Endothelial cell (in vitro differentiated cells): Measurements from ENCODE around the gene CPA2. TPM values are rescaled to one million over a fixed set of nuclear protein-coding genes. Genes with fewer than 3 reads are reported as not detected.

ENCODE experiments used
- DNase-seq: peaks from one replicate; pipeline ENCODE4 v3.0.0; 2021; ENCODE audit warnings: low spot score
- H3K27ac Mint-ChIP-seq: one replicate; pipeline ENCODE4 v1.8.0; 2021; ENCODE audit warnings: mixed read lengths, inconsistent platforms; ENCODE audit not compliant: unreplicated experiment
- H3K27me3 Mint-ChIP-seq: one replicate; pipeline ENCODE4 v1.8.0; 2021; ENCODE audit warnings: mild to moderate bottlenecking, moderate library complexity, mixed read lengths, inconsistent platforms; ENCODE audit not compliant: unreplicated experiment
- H3K36me3 Mint-ChIP-seq: one replicate; pipeline ENCODE4 v1.8.0; 2021; ENCODE audit warnings: mild to moderate bottlenecking, low read depth, mixed read lengths, inconsistent platforms; ENCODE audit not compliant: unreplicated experiment
- H3K4me1 Mint-ChIP-seq: one replicate; pipeline ENCODE4 v1.8.0; 2021; ENCODE audit warnings: mild to moderate bottlenecking, mixed read lengths, inconsistent platforms; ENCODE audit not compliant: unreplicated experiment
- H3K4me3 Mint-ChIP-seq: one replicate; pipeline ENCODE4 v1.8.0; 2021; ENCODE audit warnings: mild to moderate bottlenecking, mixed read lengths, inconsistent platforms; ENCODE audit not compliant: unreplicated experiment
- H3K9me3 Mint-ChIP-seq: one replicate; pipeline ENCODE4 v1.8.0; 2021; ENCODE audit warnings: mixed read lengths, inconsistent platforms; ENCODE audit not compliant: unreplicated experiment
- total RNA-seq: library from RNA; stranded (reverse); fragmentation: NEBNext Ultra II Directional; extraction: Animal tissue kit (Norgen Biotek cat#: 25700); gene quantifications from one replicate; pipeline ENCODE4 v1.2.1, GENCODE V29; 2021; ENCODE audit not compliant: unreplicated experiment
- TF ChIP-seq, protein P1 (sequence below): fragments of 200-600 bp; sonication (generic); IDR thresholded peaks from one replicate; pipeline ENCODE4 v1.5.0; 2021; ENCODE audit warnings: antibody characterized with exemption; ENCODE audit not compliant: unreplicated experiment

CPA2 gene
- total RNA-seq, 1 donor from 2014 or later: not detected

DNA sequence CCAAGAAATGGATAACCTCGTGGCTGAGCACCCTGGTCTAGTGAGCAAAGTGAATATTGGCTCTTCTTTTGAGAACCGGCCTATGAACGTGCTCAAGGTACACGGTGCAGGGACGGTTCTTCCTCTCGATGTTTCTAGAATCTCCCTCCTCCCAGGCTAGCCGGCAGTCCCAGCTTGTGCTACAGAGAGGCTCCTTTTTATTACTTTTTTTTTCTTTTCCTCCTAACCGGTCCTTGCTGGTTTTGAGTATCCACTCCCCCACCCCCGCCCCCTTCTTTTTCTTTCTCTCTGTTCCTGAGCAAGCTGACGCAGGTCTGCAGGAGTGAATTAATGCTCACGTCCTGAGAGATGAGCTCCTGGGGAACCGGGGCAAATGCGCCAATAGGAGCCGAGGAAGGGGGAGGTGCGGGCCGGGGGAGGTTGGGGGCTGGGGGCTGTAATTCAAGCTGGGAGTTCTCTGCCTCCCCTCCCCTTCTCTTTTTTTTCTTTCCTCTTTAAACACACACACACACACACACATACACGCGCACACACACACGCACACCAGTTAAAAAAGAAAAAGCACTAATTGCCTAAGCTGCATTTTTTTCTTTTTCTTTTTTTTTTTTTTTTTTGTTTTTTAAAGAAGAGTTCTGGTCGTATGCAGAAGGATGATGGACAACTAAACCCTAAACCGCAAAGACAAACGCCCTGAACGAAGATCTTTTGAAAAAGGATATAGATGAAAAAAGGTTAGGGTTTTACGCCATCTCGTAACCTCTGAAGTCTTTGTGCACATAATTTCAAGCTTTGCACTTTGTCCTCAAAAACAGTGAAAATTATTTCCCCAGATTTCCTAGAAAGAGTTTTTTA is 6.6 kb downstream of the CPA2 start:
- TF ChIP-seq, protein P1, sequence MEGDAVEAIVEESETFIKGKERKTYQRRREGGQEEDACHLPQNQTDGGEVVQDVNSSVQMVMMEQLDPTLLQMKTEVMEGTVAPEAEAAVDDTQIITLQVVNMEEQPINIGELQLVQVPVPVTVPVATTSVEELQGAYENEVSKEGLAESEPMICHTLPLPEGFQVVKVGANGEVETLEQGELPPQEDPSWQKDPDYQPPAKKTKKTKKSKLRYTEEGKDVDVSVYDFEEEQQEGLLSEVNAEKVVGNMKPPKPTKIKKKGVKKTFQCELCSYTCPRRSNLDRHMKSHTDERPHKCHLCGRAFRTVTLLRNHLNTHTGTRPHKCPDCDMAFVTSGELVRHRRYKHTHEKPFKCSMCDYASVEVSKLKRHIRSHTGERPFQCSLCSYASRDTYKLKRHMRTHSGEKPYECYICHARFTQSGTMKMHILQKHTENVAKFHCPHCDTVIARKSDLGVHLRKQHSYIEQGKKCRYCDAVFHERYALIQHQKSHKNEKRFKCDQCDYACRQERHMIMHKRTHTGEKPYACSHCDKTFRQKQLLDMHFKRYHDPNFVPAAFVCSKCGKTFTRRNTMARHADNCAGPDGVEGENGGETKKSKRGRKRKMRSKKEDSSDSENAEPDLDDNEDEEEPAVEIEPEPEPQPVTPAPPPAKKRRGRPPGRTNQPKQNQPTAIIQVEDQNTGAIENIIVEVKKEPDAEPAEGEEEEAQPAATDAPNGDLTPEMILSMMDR: no peak
- peak overlapping the region; percentile 25 for H3K4me3 Mint-ChIP-seq
- peak; percentile 67 for DNase-seq
- H3K36me3 Mint-ChIP-seq: no peaks in the 10 kb centered on the region
- no peaks in the 10 kb centered on the region for H3K9me3 Mint-ChIP-seq
- peaks cover 2% of the 10 kb centered on the region for H3K27me3 Mint-ChIP-seq
- H3K4me1 Mint-ChIP-seq: peaks cover 33% of the 10 kb centered on the region
- H3K27ac Mint-ChIP-seq: peak overlapping the region; percentile 52

DNA sequence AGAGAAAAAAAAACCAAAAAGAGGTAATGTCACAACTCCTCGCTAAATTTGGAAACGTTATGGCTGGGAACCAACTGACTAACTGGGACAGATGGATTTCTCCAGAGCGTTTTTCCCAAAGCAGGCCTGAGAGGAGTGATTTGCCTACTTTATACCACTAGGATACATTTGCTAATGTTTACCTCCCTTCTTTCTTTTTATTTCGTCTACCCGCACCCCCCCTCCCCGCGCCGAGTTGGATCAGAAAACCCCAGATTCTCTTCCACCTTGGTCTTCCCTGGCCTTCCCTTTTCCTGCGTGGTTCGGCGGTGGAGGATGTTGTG is 7.2 kb downstream of the CPA2 start:
- Mint-ChIP-seq H3K27ac (peak overlapping the region; percentile 86), H3K27me3 (peaks cover 2% of the 10 kb centered on the region), H3K4me3 (peak overlapping the region; percentile 66), H3K36me3 (no peaks in the 10 kb centered on the region), H3K4me1 (peaks cover 31% of the 10 kb centered on the region), H3K9me3 (no peaks in the 10 kb centered on the region)
- TF ChIP-seq, protein P1: no peak
- DNase-seq: peak; percentile 10

DNA sequence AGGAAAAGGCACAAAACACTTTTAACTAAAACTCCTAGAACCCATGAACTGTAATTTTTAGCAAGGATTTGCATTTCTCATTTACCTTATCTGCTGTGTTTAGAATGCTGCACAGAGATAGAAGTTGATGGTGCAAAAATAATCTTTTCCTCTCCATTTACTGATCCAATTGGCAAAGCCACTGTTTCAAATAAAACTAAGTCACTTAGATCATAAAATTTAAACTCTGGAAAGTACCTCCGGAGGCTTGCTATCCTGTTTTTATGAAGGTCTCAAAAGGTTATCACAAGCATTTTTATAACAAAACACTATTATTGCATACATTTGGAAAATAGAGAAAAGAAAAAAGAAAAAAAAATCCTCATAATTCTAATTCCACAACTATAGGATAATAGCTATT is 7.6 kb downstream of the CPA2 start:
- no peak for DNase-seq
- no peaks in the 10 kb centered on the region for H3K9me3 Mint-ChIP-seq
- H3K27ac Mint-ChIP-seq: peak overlapping the region; percentile 86
- H3K27me3 Mint-ChIP-seq: peaks cover 2% of the 10 kb centered on the region
- TF ChIP-seq, protein P1: no peak
- H3K36me3 Mint-ChIP-seq: no peaks in the 10 kb centered on the region
- H3K4me3 Mint-ChIP-seq: peak overlapping the region; percentile 66
- H3K4me1 Mint-ChIP-seq: peaks cover 31% of the 10 kb centered on the region

DNA sequence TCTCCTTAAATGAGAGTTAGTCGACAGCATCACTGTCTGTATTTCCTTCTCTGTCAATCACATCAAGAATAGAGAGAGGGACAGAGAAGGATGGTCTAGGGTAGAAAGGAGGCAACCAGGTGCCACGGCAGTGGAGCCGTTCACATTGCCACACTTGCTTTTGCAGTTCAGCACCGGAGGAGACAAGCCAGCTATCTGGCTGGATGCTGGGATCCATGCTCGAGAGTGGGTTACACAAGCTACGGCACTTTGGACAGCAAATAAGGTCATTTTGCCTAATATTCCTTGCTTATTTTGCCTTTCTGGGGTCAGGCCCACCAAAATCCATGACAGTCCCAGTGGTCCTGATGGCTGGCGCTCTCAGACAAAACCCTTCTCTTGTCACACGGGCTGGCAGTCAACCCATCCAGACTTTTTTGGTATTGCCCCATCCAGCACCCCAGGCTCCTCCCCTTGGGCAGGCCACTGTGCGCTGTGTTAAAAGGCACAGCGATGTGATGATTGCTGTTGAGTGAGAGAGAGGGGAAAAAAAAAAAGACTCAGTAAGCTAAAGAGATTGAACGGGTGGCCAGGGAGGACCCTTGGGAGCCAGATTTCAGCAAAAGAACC is 8.4 kb downstream of the CPA2 start:
- Mint-ChIP-seq H3K4me1 (peaks cover 31% of the 10 kb centered on the region), H3K4me3 (no peak overlapping the region)
- TF ChIP-seq, protein P1: no peak

DNA sequence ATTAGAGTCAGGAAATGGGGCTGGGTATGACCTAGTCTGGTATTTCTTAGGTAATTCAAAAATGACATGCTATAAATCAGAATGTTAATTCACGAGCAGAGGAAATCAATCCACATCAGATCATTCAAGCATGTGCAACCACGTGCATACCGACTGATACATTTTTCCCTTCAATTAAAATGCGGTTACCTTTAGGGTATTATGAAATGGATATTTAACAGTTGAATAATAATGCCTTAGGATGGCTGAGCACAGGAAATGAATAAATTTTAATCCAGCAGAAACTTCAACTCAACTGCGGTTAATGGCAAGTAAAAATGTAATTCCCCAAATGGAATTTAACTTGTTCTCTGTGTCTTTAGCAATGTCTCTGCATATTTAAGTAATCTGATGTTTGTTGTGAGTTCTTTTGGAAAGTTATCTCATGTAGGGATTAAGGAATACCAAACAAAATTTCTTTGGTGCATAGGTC is 9.2 kb downstream of the CPA2 start:
- Mint-ChIP-seq H3K4me3 (peak overlapping the region; percentile 17), H3K4me1 (peaks cover 31% of the 10 kb centered on the region), H3K27ac (no peak overlapping the region), H3K36me3 (no peaks in the 10 kb centered on the region), H3K27me3 (peaks cover 2% of the 10 kb centered on the region), H3K9me3 (no peaks in the 10 kb centered on the region)
- no peak for DNase-seq
- TF ChIP-seq, protein P1: no peak

More for the DNA sequence above, 8.4 kb downstream of the CPA2 start:
- Mint-ChIP-seq H3K36me3 (no peaks in the 10 kb centered on the region), H3K27ac (peak overlapping the region; percentile 57), H3K27me3 (peaks cover 2% of the 10 kb centered on the region), H3K9me3 (no peaks in the 10 kb centered on the region)
- no peak for DNase-seq
